HG02973 (cell line): ENCODE results near the gene DTX2.
"Not testable (repeated sequence)": the region's sequence is repeated elsewhere in the genome, so short reads cannot be mapped to it uniquely, and the experiment has no call there.

ENCODE experiments used
- ATAC-seq: cut with Tn5 transposase; IDR thresholded peaks from one replicate; pipeline ENCODE4 v1.9.1; 2021; ENCODE audit warnings: moderate library complexity; ENCODE audit not compliant: unreplicated experiment

Gene DTX2

DNA sequence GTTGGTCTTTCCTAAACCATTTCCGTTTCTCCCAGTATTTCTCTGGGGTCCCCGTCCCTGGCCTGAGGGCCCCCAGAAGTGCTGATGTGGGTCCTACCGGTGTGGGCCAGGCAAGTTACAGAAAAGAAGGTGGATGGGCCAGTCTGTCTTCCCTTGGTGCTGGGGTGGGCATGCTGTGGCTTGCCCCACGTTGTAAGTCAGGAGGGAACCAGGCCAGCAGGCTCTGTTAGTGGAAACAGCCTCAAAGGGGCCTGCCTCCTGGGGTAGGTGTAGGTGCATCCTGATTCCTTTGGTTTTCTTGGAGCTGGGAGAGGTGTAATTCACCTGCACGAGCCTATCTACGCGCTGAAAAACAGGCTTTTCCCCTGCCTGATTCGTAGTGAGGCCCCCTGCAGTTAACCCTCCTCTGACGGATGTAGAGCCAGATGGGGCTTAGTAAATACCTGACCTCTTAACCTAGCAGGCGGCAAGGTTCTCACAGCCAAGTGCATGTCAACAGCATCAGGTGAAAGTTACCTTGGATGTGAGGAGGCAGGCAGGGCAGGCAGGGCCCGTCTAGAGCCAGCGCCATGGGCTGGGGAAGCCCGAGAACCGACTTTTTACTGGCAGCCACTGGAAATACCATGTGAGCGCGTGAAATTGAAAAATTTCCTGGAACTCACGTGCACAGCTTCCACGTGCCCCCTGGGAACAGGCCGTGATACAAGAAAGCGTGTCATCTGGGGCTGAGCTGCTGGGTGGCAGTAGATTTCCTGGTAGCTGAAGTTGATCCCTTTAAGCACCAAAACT lies 24.5 kb downstream of the DTX2 start:
- peak; percentile 5 for ATAC-seq

- ATAC-seq: peak; percentile 98
Observed at GRCh38 chr7:76486618-76487017, 25.1 kb downstream of the DTX2 start.

- ATAC-seq: not testable (repeated sequence)
Observed at GRCh38 chr7:76487969-76488368, 26.5 kb downstream of the DTX2 start.

- not testable (repeated sequence) for ATAC-seq
Observed at GRCh38 chr7:76492139-76492538, 30.6 kb downstream of the DTX2 start.

- ATAC-seq: not testable (repeated sequence)
Observed at GRCh38 chr7:76495717-76496116, 34.2 kb downstream of the DTX2 start.

DNA sequence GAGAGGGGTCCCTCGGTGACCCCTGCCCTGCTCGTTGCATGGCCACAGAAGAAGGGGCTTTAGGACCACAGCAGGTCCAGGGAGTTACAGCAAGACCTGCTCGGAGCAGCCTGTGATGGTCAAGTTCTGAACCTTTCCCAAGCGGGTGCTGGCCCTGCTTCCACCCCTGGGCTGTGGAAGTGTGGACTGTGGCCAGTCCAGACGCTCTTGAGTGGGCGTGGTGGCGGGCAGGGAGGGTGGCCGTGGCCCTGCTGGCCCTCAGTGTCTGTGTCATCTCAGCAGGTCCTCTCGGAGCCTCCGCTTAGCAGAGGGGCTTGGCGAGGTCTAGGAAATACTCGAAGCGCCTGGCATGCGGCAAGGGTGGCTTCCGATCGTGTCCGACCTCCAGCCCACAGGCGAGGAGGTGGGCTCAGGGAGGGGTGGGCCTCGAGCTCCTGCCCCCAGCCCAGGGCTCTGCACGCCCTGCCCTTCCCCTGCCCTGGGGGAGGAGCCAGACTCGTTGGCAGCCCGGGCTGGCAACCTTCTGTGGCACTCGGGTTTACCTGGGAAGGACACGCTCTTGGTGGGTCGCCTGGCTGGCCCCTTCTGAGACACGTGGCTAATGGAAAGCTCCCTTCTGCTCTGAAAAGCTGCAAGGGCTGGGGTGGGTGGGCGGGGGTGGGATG lies 36.5 kb downstream of the DTX2 start:
- ATAC-seq: not testable (repeated sequence)

DNA sequence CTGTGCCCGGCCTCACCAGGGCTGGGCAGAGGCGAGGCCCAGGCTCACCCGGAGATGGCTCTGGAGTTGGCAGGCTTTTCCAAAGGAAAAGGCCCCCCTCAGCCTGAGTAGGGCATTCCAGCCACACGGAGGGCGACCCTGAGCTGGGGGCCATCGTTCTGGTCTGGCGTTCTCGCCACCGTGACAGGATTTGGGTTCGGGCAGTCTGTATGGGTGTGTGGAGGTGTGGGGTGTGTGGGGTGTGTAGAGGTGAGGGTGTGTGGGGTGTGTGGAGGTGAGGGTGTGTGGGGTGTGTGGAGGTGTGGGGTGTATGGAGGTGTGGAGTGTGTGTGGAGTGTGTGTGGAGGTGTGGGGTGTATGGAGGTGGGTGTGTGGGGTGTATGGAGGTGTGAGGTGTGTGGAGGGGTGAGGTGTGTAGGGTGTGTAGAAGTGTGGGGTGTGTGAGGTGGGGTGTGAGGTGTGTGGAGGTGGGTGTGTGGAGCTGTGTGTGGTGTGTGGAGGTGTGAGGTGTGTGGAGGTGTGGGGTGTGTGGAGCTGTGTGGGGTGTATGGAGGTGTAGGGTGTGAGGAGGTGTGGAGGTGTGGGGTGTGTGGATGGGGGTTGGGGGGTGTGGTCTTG lies 37.2 kb downstream of the DTX2 start:
- not testable (repeated sequence) for ATAC-seq

GRCh38 chr7:76499201-76499923 lies 37.9 kb downstream of the DTX2 start:
- not testable (repeated sequence) for ATAC-seq

DNA sequence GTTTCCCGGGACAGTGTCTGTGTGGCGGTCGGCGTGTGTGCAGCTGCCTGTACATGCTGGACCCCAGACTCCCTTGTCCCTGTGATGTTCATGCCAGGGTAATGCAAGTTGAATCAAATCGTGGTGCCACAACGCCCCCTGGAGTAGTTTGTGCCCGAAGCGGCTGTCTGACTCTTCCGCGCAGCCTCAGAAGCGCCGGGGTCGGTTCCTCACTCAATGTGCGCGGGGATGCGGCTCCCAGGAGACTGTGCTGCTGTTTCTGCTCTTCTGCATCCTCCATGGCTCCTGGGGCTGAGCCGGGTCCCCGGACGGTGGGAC lies 38.4 kb downstream of the DTX2 start:
- peak; percentile 55 for ATAC-seq

DNA sequence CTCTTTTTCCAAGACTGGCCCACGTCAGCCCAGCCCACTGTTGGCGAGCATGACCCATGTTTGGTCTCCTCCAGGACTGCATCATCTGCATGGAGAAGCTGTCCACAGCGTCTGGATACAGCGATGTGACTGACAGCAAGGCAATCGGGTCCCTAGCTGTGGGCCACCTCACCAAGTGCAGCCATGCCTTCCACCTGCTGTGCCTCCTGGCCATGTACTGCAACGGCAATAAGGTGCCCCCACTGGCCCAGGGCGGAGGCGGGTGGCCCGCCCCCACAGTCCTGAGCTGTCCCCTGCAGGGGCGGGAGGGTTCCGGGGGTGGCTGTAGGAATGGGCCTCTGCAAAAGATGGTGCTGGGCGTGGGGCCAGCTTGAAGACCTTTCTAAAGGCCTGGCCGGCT lies 40.7 kb downstream of the DTX2 start:
- not testable (repeated sequence) for ATAC-seq

DNA sequence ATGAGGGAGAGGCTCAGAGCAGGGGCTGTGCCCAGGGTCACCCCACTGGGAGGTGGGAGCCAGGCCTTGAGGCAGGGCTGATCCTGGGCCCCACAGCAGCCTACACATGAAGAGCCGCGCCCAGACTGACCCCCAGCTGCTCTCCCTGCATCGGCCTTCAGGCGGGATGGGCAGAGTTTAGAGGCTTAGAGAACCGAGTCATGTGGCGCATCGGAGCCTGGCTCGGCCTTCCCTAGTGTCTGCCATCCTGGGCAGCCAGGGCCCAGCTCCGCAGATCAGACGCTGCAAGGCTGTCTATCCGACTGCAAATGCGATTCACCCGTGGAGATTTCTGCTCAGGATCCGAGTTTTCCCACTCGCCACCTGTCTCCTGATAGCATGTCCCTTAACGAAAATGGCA lies 41.3 kb downstream of the DTX2 start:
- ATAC-seq: not testable (repeated sequence)

- ATAC-seq: not testable (repeated sequence)
Observed at GRCh38 chr7:76503244-76503643, 41.7 kb downstream of the DTX2 start.

DNA sequence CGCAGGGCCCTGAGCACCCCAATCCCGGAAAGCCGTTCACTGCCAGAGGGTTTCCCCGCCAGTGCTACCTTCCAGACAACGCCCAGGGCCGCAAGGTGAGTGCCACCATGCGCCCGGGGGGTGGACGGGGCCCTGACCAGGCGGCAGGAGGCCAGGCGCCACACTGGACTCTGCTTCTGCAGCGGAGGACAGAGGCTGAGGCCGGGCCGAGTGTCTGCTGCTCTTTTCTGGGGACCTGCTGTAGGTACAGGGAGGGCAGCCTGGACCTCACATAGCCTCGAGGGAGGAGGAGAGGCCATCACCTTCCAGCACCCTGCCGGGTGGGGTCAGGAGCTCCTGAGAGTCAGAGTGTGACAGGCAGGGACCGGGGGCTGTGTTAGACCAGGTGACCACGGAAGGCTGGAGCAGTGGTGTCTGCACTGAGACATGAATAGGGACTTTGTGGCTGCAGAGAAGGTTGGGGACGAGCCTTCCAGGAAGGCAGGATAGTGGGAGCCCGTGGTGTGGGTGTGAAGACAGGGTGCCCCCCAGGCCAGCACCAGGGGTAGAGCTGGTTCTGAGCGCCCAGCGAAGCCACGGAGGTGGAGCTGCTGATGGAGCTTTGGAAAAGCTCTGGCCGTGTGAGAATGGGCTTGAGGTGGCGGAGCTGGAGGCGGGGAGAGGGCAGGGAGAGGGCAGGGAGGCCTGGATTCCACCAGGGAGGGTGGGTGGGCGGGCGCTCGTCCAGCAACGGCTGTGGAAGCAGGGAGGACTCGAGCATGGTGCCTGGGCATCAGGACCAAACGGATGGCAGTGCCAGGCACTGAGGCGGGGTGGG lies 43.0 kb downstream of the DTX2 start:
- not testable (repeated sequence) for ATAC-seq

DNA sequence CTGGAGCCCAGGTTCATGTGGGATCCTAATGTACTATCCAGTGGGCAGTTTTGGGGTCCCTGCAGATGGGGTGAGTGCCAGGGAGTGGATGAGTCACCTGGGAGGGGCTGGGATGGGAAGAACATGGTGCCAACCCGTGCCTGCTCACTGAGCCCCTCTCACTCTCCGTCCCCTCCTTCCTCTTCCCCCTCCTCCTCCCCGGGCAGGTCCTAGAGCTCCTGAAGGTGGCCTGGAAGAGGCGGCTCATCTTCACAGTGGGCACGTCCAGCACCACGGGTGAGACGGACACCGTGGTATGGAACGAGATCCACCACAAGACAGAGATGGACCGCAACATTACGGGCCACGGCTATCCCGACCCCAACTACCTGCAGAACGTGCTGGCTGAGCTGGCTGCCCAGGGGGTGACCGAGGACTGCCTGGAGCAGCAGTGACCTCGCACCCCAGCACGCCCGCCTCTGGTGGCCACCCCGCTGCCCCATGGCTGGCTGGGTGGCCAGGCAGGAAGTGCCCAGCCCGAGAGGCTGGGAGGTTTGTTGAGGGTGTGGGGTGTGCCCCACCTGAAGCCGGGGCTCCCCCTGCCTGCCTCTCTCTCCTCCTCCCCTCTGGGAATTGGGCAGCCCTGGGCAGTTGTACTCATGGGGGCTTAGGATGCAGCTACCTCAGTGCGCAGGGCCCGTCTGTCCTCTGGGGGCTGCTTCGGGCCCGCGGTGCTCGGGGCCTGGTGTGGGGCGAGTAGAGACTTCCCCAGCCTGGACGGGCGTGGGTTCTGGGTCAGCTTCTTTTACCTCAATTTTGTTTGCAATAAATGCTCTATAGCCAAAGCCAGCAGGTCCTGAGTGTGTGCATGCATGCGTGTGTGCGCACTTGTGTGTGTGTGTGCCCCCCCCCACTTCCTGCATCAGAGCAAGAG lies 43.9 kb downstream of the DTX2 start:
- ATAC-seq: no peak

DNA sequence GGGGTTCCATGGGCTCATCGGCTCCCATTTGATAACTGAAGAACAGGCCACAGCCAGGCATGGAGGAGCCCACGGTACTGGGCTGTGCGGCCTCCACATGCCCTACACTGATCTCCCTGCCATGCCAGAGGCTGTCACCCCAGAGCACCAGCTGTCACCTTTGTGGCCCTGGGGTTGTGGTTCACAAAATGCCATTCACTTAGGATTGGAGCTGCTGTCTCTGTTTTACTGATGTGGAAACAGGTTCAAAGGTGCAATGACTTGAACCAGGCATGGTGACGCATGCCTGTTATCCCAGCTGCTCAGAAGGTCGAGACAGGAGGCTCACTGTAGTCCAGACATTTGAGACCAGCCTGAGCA lies 44.6 kb downstream of the DTX2 start:
- ATAC-seq: no peak

GRCh38 chr7:76506643-76507042 lies 45.1 kb downstream of the DTX2 start:
- ATAC-seq: not testable (repeated sequence)

GRCh38 chr7:76507723-76508406 lies 46.4 kb downstream of the DTX2 start:
- ATAC-seq: no peak

DNA sequence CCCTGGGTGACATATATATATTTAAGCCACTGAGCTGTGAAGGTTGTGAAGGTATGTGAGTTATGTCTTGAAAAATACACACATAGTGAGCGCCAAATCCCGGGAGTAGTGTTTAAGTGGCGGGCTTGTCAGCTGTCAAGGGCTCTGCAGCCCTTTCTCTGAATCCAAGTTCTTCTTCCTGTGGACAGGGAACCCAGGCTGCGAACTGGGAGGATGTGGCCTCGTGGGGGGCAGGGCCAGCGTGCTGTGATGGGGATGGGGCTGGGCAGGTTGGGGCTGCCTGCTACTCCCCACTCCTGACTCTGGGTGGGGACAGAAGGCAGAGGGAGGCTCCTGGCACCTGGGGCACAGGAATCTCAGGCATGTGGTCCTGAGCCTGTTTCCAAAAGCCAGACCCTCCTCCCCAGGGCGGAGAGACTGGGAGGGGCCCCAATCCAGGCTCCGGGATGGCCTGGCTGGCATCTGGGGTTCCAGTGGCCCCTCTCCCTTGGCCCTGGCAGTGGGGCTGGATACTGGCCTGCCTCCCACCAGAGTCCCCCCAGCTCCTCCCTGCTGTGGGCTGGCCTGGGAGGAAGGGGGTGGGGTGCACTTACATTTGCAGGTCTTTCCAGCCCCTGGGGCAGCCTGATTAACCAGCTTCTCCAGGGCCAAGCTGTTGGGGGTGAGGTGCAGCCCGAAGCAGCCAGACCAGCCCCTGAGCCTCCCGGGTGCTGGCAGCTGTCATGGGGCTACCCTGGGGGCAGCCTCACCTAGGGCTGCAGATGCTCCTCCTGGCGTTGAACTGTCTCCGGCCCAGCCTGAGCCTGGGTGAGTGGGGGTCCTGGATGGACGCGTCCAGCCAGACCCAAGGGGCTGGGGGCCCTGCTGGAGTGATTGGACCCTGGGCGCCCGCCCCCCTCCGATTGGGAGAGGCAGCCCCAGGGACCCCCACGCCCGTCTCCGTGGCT lies 48.7 kb downstream of the DTX2 start, which contains the start of gene UPK3B:
Gene UPK3B (plus strand): TSS at position 622 of the 947 bp plus-strand sequence. CDS start 101 bp downstream, at position 723.
- ATAC-seq: no peak
